Caco-2 (cell line): Measurements from ENCODE around the gene HS6ST2. TPM values are rescaled to one million over a fixed set of nuclear protein-coding genes. Genes with fewer than 3 reads are reported as not detected.

Experiments used
- BruUV-seq: library from RNA; stranded (reverse); fragments of 400-500 nt; replicated peaks from 2 replicates; lab custom pipeline; 2021; lab: Mats Ljungman, UMichigan
- CTCF ChIA-PET: fragments of 300-600 bp; sonication (Branson Sonifier 250); formaldehyde crosslinking; loops from one replicate; lab custom pipeline; 2022; ENCODE audit warnings: antibody characterized with exemption; lab: Charles Lee
- POLR2A ChIA-PET: fragments of 300-600 bp; sonication (Branson Sonifier 250); formaldehyde crosslinking; loops from one replicate; lab custom pipeline; 2022; ENCODE audit warnings: antibody characterized with exemption; lab: Charles Lee
- DNase-seq, 2 experiments: peaks; one replicate each; pipeline versions ENCODE4 v3.0.0 to v3.0.0-alpha.2; 2020 to 2022
- H3K27me3 ChIP-seq: replicated peaks from 2 replicates; pipeline ENCODE4 v1.6.0; 2011; ENCODE audit warnings: low read length; ENCODE audit not compliant: control insufficient read depth, insufficient read depth
- H3K36me3 ChIP-seq: 2 replicates; pipeline ENCODE4 v1.5.1; 2011; ENCODE audit warnings: low read length; ENCODE audit not compliant: control insufficient read depth, insufficient read depth
- H3K4me1 ChIP-seq: fragments of 250-450 bp; sonication (Bioruptor Pico); 2 replicates; pipeline ENCODE4 v1.5.1; 2020; ENCODE audit warnings: mild to moderate bottlenecking
- H3K4me3 ChIP-seq: 2 replicates; pipeline ENCODE4 v1.5.1; 2011; ENCODE audit warnings: low read depth, mild to moderate bottlenecking, control low read depth, low read length
- H3K9me3 ChIP-seq: fragments of 250-450 bp; sonication (Bioruptor Pico); 2 replicates; pipeline ENCODE4 v1.5.1; 2020; ENCODE audit warnings: mild to moderate bottlenecking, moderate library complexity
- H3K27ac Mint-ChIP-seq: one replicate; pipeline ENCODE4 v1.8.0; 2022; ENCODE audit warnings: mixed read lengths; ENCODE audit not compliant: unreplicated experiment
- H3K27me3 Mint-ChIP-seq: one replicate; pipeline ENCODE4 v1.8.0; 2022; ENCODE audit warnings: mixed read lengths; ENCODE audit not compliant: insufficient read depth, unreplicated experiment
- H3K36me3 Mint-ChIP-seq: one replicate; pipeline ENCODE4 v1.8.0; 2022; ENCODE audit warnings: mild to moderate bottlenecking, mixed read lengths; ENCODE audit not compliant: insufficient read depth, unreplicated experiment
- H3K4me1 Mint-ChIP-seq: one replicate; pipeline ENCODE4 v1.8.0; 2022; ENCODE audit warnings: low read depth, mixed read lengths; ENCODE audit not compliant: unreplicated experiment
- H3K4me3 Mint-ChIP-seq: one replicate; pipeline ENCODE4 v1.8.0; 2022; ENCODE audit warnings: mild to moderate bottlenecking, moderate library complexity, mixed read lengths; ENCODE audit not compliant: unreplicated experiment
- H3K9me3 Mint-ChIP-seq: one replicate; pipeline ENCODE4 v1.8.0; 2022; ENCODE audit warnings: mixed read lengths; ENCODE audit not compliant: unreplicated experiment
- CTCF ChIP-seq, 2 experiments: fragments of 200-600 bp in 1 of 2; IDR thresholded peaks; 1 replicate in 1 of 2; 2 replicates in 1 of 2; pipeline versions ENCODE4 v1.5.1 to v1.8.0; 2011 to 2022; ENCODE audit warnings: antibody characterized with exemption in 1 of 2, control low read depth in 1 of 2, inconsistent platforms in 1 of 2, low read depth in 1 of 2, low read length in 1 of 2, mild to moderate bottlenecking in 1 of 2, moderate library complexity in 1 of 2; ENCODE audit not compliant: insufficient read depth in 1 of 2, severe bottlenecking in 1 of 2, unreplicated experiment in 1 of 2
- intact Hi-C: fragments of 100-400 bp; cut with micrococcal nuclease; formaldehyde crosslinking; loops from one replicate; pipeline ENCODE4 v1.10.0; 2022; ENCODE audit not compliant: unreplicated experiment
- total RNA-seq: library from RNA; stranded (reverse); gene quantifications from 2 replicates; pipeline ENCODE4 v1.2.3, GENCODE V29; 2022

HS6ST2 gene
- total RNA-seq, 1 experiment from 2014 or later, result 34.9 TPM

GRCh38 chrX:132933170-132933569 lies 25.3 kb downstream of the HS6ST2 start:
- CTCF ChIA-PET, result no interaction called here

GRCh38 chrX:132924426-132924825 lies 34.0 kb downstream of the HS6ST2 start:
- Mint-ChIP-seq H3K27ac (no peak overlapping the region), H3K4me1 (peaks cover 6% of the 10 kb centered on the region), H3K4me3 (no peak overlapping the region), H3K27me3 (no peaks in the 10 kb centered on the region), H3K9me3 (no peaks in the 10 kb centered on the region), H3K36me3 (peaks cover 7% of the 10 kb centered on the region)
- POLR2A ChIA-PET, result no interaction called here
- Histone ChIP-seq H3K4me1 (no peaks in the 10 kb centered on the region), H3K9me3 (no peaks in the 10 kb centered on the region), H3K27me3 (no peaks in the 10 kb centered on the region), H3K4me3 (no peak overlapping the region), H3K36me3 (no peaks in the 10 kb centered on the region)
- no peak for TF ChIP-seq CTCF (IDR thresholded peaks at IDR 0.05; ENCODE audit: insufficient read depth in 1 of 2, low read depth in 1 of 2, low read length in 1 of 2, severe bottlenecking in 1 of 2, unreplicated experiment in 1 of 2)
- intact Hi-C loops, result no loop called here
- CTCF ChIA-PET, result no interaction called here
- no TSS peak for BruUV-seq
- no peak for DNase-seq

More at GRCh38 chrX:132933170-132933569, 25.3 kb downstream of the HS6ST2 start:
- Mint-ChIP-seq H3K36me3 (no peaks in the 10 kb centered on the region), H3K9me3 (no peaks in the 10 kb centered on the region), H3K4me3 (no peak overlapping the region), H3K27me3 (no peaks in the 10 kb centered on the region), H3K27ac (no peak overlapping the region), H3K4me1 (peaks cover 6% of the 10 kb centered on the region)
- no peaks in the 10 kb centered on the region for H3K36me3 ChIP-seq
- BruUV-seq, result no TSS peak
- H3K4me3 ChIP-seq, result no peak overlapping the region
- POLR2A ChIA-PET, result no interaction called here
- TF ChIP-seq CTCF (IDR thresholded peaks at IDR 0.05; ENCODE audit: insufficient read depth in 1 of 2, low read depth in 1 of 2, low read length in 1 of 2, severe bottlenecking in 1 of 2, unreplicated experiment in 1 of 2), result no peak
- H3K27me3 ChIP-seq, result no peaks in the 10 kb centered on the region
- no peaks in the 10 kb centered on the region for H3K9me3 ChIP-seq
- H3K4me1 ChIP-seq, result no peaks in the 10 kb centered on the region
- DNase-seq, result no peak
- intact Hi-C loops, result no loop called here

GRCh38 chrX:132918523-132918922 lies 39.9 kb downstream of the HS6ST2 start:
- Mint-ChIP-seq H3K4me1 (peaks cover 6% of the 10 kb centered on the region), H3K36me3 (no peaks in the 10 kb centered on the region), H3K9me3 (no peaks in the 10 kb centered on the region), H3K27ac (no peak overlapping the region), H3K27me3 (no peaks in the 10 kb centered on the region), H3K4me3 (no peak overlapping the region)
- TF ChIP-seq CTCF (IDR thresholded peaks at IDR 0.05; ENCODE audit: insufficient read depth in 1 of 2, low read depth in 1 of 2, low read length in 1 of 2, severe bottlenecking in 1 of 2, unreplicated experiment in 1 of 2), result no peak
- ChIA-PET CTCF (interaction anchor here (1.5 kb wide), 1 partner anchor 30 kb away, joined by 4 read pairs; no protein-coding TSS in a partner anchor), POLR2A (no interaction called here)
- no peaks in the 10 kb centered on the region for H3K36me3 ChIP-seq
- H3K4me3 ChIP-seq, result no peak overlapping the region
- intact Hi-C loops, result no loop called here
- no TSS peak for BruUV-seq
- H3K9me3 ChIP-seq, result no peaks in the 10 kb centered on the region
- no peaks in the 10 kb centered on the region for H3K4me1 ChIP-seq
- H3K27me3 ChIP-seq, result no peaks in the 10 kb centered on the region
- DNase-seq, result no peak
